GM19467 (cell line): ENCODE data around the gene ACAN.

Experiments
- ATAC-seq: cut with Tn5 transposase; IDR thresholded peaks from one replicate; pipeline ENCODE4 v1.9.1; 2021; ENCODE audit warnings: mild to moderate bottlenecking, moderate library complexity; ENCODE audit not compliant: unreplicated experiment

ACAN gene

GRCh38 chr15:88900309-88900981 lies 97.2 kb downstream of the ACAN start:
- ATAC-seq, result no peak

GRCh38 chr15:88900982-88901418 lies 97.8 kb downstream of the ACAN start:
- no peak for ATAC-seq

- no peak for ATAC-seq
These were observed 98.4 kb downstream of the ACAN start for GRCh38 chr15:88901508-88902220.

GRCh38 chr15:88902221-88902835 lies 99.1 kb downstream of the ACAN start:
- ATAC-seq, result no peak

GRCh38 chr15:88902846-88903245 lies 99.6 kb downstream of the ACAN start:
- no peak for ATAC-seq

- ATAC-seq, result no peak
These were observed 101.0 kb downstream of the ACAN start for GRCh38 chr15:88904257-88904623.

GRCh38 chr15:88904624-88905327 lies 101.5 kb downstream of the ACAN start:
- ATAC-seq, result peak; percentile 74

- ATAC-seq, result no peak
These were observed 102.3 kb downstream of the ACAN start for GRCh38 chr15:88905576-88905975.

GRCh38 chr15:88906130-88906529 lies 102.9 kb downstream of the ACAN start:
- no peak for ATAC-seq

GRCh38 chr15:88906551-88906950 lies 103.3 kb downstream of the ACAN start:
- ATAC-seq, result no peak

- no peak for ATAC-seq
These were observed 103.9 kb downstream of the ACAN start for GRCh38 chr15:88907111-88907510.

- no peak for ATAC-seq
These were observed 104.9 kb downstream of the ACAN start for GRCh38 chr15:88908123-88908522.

GRCh38 chr15:88908697-88909621 lies 105.7 kb downstream of the ACAN start:
- no peak for ATAC-seq

GRCh38 chr15:88909956-88910831 lies 107.0 kb downstream of the ACAN start:
- ATAC-seq, result no peak

GRCh38 chr15:88911766-88912118 lies 108.5 kb downstream of the ACAN start:
- no peak for ATAC-seq

- no peak for ATAC-seq
These were observed 109.3 kb downstream of the ACAN start for GRCh38 chr15:88912500-88912921.

- ATAC-seq, result peak; percentile 85
These were observed 110.0 kb downstream of the ACAN start, which contains the start of gene MFGE8 for GRCh38 chr15:88913017-88913849. MFGE8 (minus strand) TSS chr15:88913379; CDS start chr15:88913319, 60 bp downstream.

- no peak for ATAC-seq
These were observed 110.6 kb downstream of the ACAN start for GRCh38 chr15:88913850-88914169.

- ATAC-seq, result no peak
These were observed 112.1 kb downstream of the ACAN start for GRCh38 chr15:88915354-88915753.
